Upper lobe of left lung (tissue), 6 donors: ENCODE results near the gene KCNK13. TPM values are rescaled to one million over a fixed set of nuclear protein-coding genes. Genes with fewer than 3 reads are reported as not detected.

Source experiments
- ATAC-seq, 2 donors: fragments of 200-7000 bp; cut with Tn5 transposase; one replicate each; pipeline ENCODE4 v1.9.1; 2022; ENCODE audit warnings: mild to moderate bottlenecking in 2 of 2, moderate library complexity in 2 of 2; ENCODE audit not compliant: low FRiP score in 2 of 2
- DNase-seq, 2 donors: peaks; one replicate each; pipeline ENCODE4 v3.0.0-alpha.2; 2019 to 2020
- H3K27ac ChIP-seq, 4 donors: fragments of 200-600 bp; sonication (generic); one replicate each; pipeline ENCODE4 v1.5.1; 2016 to 2019
- H3K27me3 ChIP-seq, 4 donors: fragments of 200-600 bp; sonication (generic); one replicate each; pipeline ENCODE4 v1.5.1; 2017 to 2019
- H3K36me3 ChIP-seq, 4 donors: fragments of 200-600 bp; sonication (generic); one replicate each; pipeline ENCODE4 v1.5.1; 2016 to 2019
- H3K4me1 ChIP-seq, 4 donors: fragments of 200-600 bp; sonication (generic); one replicate each; pipeline ENCODE4 v1.5.1; 2018 to 2019
- H3K4me3 ChIP-seq, 4 donors: fragments of 200-600 bp; sonication (generic); one replicate each; pipeline ENCODE4 v1.5.1; 2017 to 2019; ENCODE audit warnings: mild to moderate bottlenecking in 2 of 4, moderate library complexity in 1 of 4
- H3K9me3 ChIP-seq, 4 donors: fragments of 200-600 bp; sonication (generic); one replicate each; pipeline ENCODE4 v1.5.1; 2018 to 2019
- CTCF ChIP-seq, 6 experiments: fragments of 450-650 bp in 4 of 6; fragments of 200-600 bp in 2 of 6; sonication (generic) in 2 of 6; IDR thresholded peaks; one replicate each; pipeline ENCODE4 v1.5.1; 2016 to 2019; ENCODE audit warnings: antibody characterized with exemption in 6 of 6
- EP300 ChIP-seq, 4 donors: sonication (generic); formaldehyde crosslinking; IDR thresholded peaks; one replicate each; pipeline ENCODE4 v1.5.1; 2017; ENCODE audit warnings: antibody characterized with exemption in 4 of 4, control low read depth in 2 of 4
- POLR2A ChIP-seq, 4 donors: fragments of 450-650 bp; IDR thresholded peaks; one replicate each; pipeline ENCODE4 v1.5.1; 2016 to 2017; ENCODE audit warnings: antibody characterized with exemption in 4 of 4, mild to moderate bottlenecking in 2 of 4
- POLR2AphosphoS5 ChIP-seq, 2 donors: sonication (generic); formaldehyde crosslinking; IDR thresholded peaks; one replicate each; pipeline ENCODE4 v1.5.1; 2017; ENCODE audit warnings: antibody characterized with exemption in 2 of 2
- WGBS, 2 donors: methylation state at CpG; one replicate each; pipeline ENCODE4 v1.1.5; 2017 to 2018; 5-methylcytosine and 5-hydroxymethylcytosine counted together
- total RNA-seq, 6 donors: library from RNA; depleted of rRNA in 4 of 6; stranded (reverse); fragments of >200 nt in 4 of 6; gene quantifications; one replicate each; pipeline versions ENCODE4 v1.1.0 to v1.2.1, GENCODE V29; 2016 to 2021
- donor health status: DM: no; HTN: no; CAD: no; lungs with moderate emphysema.
- donor health status: DM: no; HTN: yes; CAD: no; lungs with severe emphysema.

Gene KCNK13
- total RNA-seq, 6 donors from 2014 or later: 0.22 to 3.0 (median 1.2) TPM; not detected in 2

- Histone ChIP-seq H3K36me3 (no peaks in the 10 kb centered on the region), H3K27ac (no peak overlapping the region), H3K27me3 (no peaks in the 10 kb centered on the region), H3K9me3 (no peaks in the 10 kb centered on the region), H3K4me1 (no peaks in the 10 kb centered on the region), H3K4me3 (no peak overlapping the region)
- TF ChIP-seq CTCF (IDR thresholded peaks at IDR 0.05) (no peak), POLR2AphosphoS5 (IDR thresholded peaks at IDR 0.05) (no peak), EP300 (IDR thresholded peaks at IDR 0.05) (no peak), POLR2A (IDR thresholded peaks at IDR 0.05) (no peak)
- ATAC-seq (no peak), DNase-seq (no peak)
- 7 to 52% methylated on average over 1 of the region's 1 CpG for WGBS, 2 donors
Measured at GRCh38 chr14:90091393-90091792, 29.6 kb downstream of the KCNK13 start.

GRCh38 chr14:90093942-90094595 is 32.3 kb downstream of the KCNK13 start:
- DNase-seq: no peak
- Histone ChIP-seq H3K9me3 (no peaks in the 10 kb centered on the region), H3K27ac (no peak overlapping the region), H3K4me1 (no peaks in the 10 kb centered on the region), H3K36me3 (no peaks in the 10 kb centered on the region), H3K4me3 (no peak overlapping the region), H3K27me3 (no peaks in the 10 kb centered on the region)
- WGBS, 2 donors: 51 to 63% methylated on average over 2 of the region's 2 CpGs
- TF ChIP-seq POLR2AphosphoS5 (IDR thresholded peaks at IDR 0.05) (no peak), CTCF (IDR thresholded peaks at IDR 0.05) (no peak), POLR2A (IDR thresholded peaks at IDR 0.05) (no peak)
- ATAC-seq: no peak

- H3K27ac ChIP-seq: no peak overlapping the region
- no peaks in the 10 kb centered on the region for H3K27me3 ChIP-seq
- no peak overlapping the region for H3K4me3 ChIP-seq
- no peaks in the 10 kb centered on the region for H3K36me3 ChIP-seq
- no peaks in the 10 kb centered on the region for H3K9me3 ChIP-seq
- 64 to 74% methylated on average over 4 of the region's 4 CpGs for WGBS, 2 donors
- no peak for ATAC-seq
- DNase-seq: no peak
- TF ChIP-seq CTCF (IDR thresholded peaks at IDR 0.05) (no peak), EP300 (IDR thresholded peaks at IDR 0.05) (no peak), POLR2A (IDR thresholded peaks at IDR 0.05) (no peak), POLR2AphosphoS5 (IDR thresholded peaks at IDR 0.05) (no peak)
- H3K4me1 ChIP-seq: no peaks in the 10 kb centered on the region
Measured at GRCh38 chr14:90095096-90095495, 33.3 kb downstream of the KCNK13 start.

- H3K9me3 ChIP-seq: no peaks in the 10 kb centered on the region
- 59 to 92% methylated on average over 1 of the region's 1 CpG for WGBS, 2 donors
- no peaks in the 10 kb centered on the region for H3K36me3 ChIP-seq
- H3K27ac ChIP-seq: no peak overlapping the region
- TF ChIP-seq CTCF (IDR thresholded peaks at IDR 0.05) (no peak), EP300 (IDR thresholded peaks at IDR 0.05) (no peak), POLR2AphosphoS5 (IDR thresholded peaks at IDR 0.05) (no peak), POLR2A (IDR thresholded peaks at IDR 0.05) (no peak)
- ATAC-seq: no peak
- no peaks in the 10 kb centered on the region for H3K4me1 ChIP-seq
- DNase-seq: no peak
- no peak overlapping the region for H3K4me3 ChIP-seq
- H3K27me3 ChIP-seq: no peaks in the 10 kb centered on the region
Measured at GRCh38 chr14:90096566-90096965, 34.8 kb downstream of the KCNK13 start.

GRCh38 chr14:90103808-90104207 is 42.0 kb downstream of the KCNK13 start:
- WGBS, 2 donors: 79 to 83% methylated on average over 3 of the region's 3 CpGs
- H3K36me3 ChIP-seq: no peaks in the 10 kb centered on the region
- TF ChIP-seq POLR2A (IDR thresholded peaks at IDR 0.05) (no peak), EP300 (IDR thresholded peaks at IDR 0.05) (no peak), POLR2AphosphoS5 (IDR thresholded peaks at IDR 0.05) (no peak), CTCF (IDR thresholded peaks at IDR 0.05) (no peak)
- H3K9me3 ChIP-seq: no peaks in the 10 kb centered on the region
- no peak overlapping the region for H3K4me3 ChIP-seq
- H3K27me3 ChIP-seq: no peaks in the 10 kb centered on the region
- H3K4me1 ChIP-seq: no peaks in the 10 kb centered on the region
- DNase-seq (no peak), ATAC-seq (no peak)
- H3K27ac ChIP-seq: no peak overlapping the region
